Large intestine (tissue), 3 donors: ENCODE measurements around the gene STON2. TPM values are rescaled to one million over a fixed set of nuclear protein-coding genes. Genes with fewer than 3 reads are reported as not detected.

ENCODE experiments used
- DNase-seq, 2 donors: peaks; one replicate each; pipeline versions ENCODE4 v3.0.0 to v3.0.0-alpha.2; 2013
- H3K27ac ChIP-seq: one replicate; pipeline ENCODE4 v1.5.1; 2013; ENCODE audit warnings: low read length
- H3K27me3 ChIP-seq: 2 replicates; pipeline ENCODE4 v1.6.1; 2013; ENCODE audit warnings: low read length; ENCODE audit not compliant: control insufficient read depth, insufficient read depth
- H3K36me3 ChIP-seq: 2 replicates; pipeline ENCODE4 v1.6.1; 2013; ENCODE audit warnings: low read length; ENCODE audit not compliant: control insufficient read depth, insufficient read depth
- H3K4me1 ChIP-seq: one replicate; pipeline ENCODE4 v1.6.1; 2013; ENCODE audit warnings: low read length; ENCODE audit not compliant: control insufficient read depth, insufficient read depth
- H3K4me3 ChIP-seq: one replicate; pipeline ENCODE4 v1.5.1; 2013; ENCODE audit warnings: low read length
- H3K9me3 ChIP-seq: one replicate; pipeline ENCODE4 v1.6.1; 2013; ENCODE audit warnings: mild to moderate bottlenecking, low read depth, low read length, moderate library complexity; ENCODE audit not compliant: control insufficient read depth
- WGBS: methylation state at CpG from one replicate; pipeline ENCODE4 v1.1.5; 2013; ENCODE audit warnings: low lambda C conversion rate; ENCODE audit not compliant: insufficient coverage; 5-methylcytosine and 5-hydroxymethylcytosine counted together
- polyA plus RNA-seq: library from polyadenylated mRNA; unstranded; fragments of 120-200 nt; gene quantifications from one replicate; pipeline ENCODE4 v1.2.1, GENCODE V29; 2013

The STON2 gene
- polyA plus RNA-seq, 1 donor: 14.6 TPM

- Histone ChIP-seq H3K4me1 (peaks cover 2% of the 10 kb centered on the region), H3K27ac (no peak overlapping the region), H3K9me3 (no peaks in the 10 kb centered on the region), H3K27me3 (no peaks in the 10 kb centered on the region), H3K4me3 (no peak overlapping the region), H3K36me3 (peaks cover 24% of the 10 kb centered on the region)
- WGBS: no CpG with 5 or more reads among the region's 9 CpGs
- DNase-seq: no peak
These were observed 126.6 kb downstream of the STON2 start for GRCh38 chr14:81273521-81273920.

GRCh38 chr14:81272317-81272716, 127.8 kb downstream of the STON2 start:
- Histone ChIP-seq H3K4me1 (peaks cover 2% of the 10 kb centered on the region), H3K27ac (no peak overlapping the region), H3K36me3 (peaks cover 16% of the 10 kb centered on the region), H3K4me3 (no peak overlapping the region), H3K9me3 (no peaks in the 10 kb centered on the region), H3K27me3 (no peaks in the 10 kb centered on the region)
- no peak for DNase-seq
- WGBS: 57% methylated on average over 1 of the region's 2 CpGs

- Histone ChIP-seq H3K27ac (no peak overlapping the region), H3K36me3 (no peaks in the 10 kb centered on the region), H3K4me3 (no peak overlapping the region), H3K4me1 (peaks cover 2% of the 10 kb centered on the region), H3K9me3 (no peaks in the 10 kb centered on the region), H3K27me3 (no peaks in the 10 kb centered on the region)
- WGBS: no CpG with 5 or more reads among the region's 3 CpGs
- DNase-seq: no peak
These were observed 130.1 kb downstream of the STON2 start for GRCh38 chr14:81269979-81270375.

GRCh38 chr14:81269100-81269978, 130.8 kb downstream of the STON2 start:
- WGBS: no CpG with 5 or more reads among the region's 7 CpGs
- peak; percentile 63 to 75 for DNase-seq
- Histone ChIP-seq H3K4me1 (peaks cover 2% of the 10 kb centered on the region), H3K9me3 (no peaks in the 10 kb centered on the region), H3K36me3 (no peaks in the 10 kb centered on the region), H3K27me3 (no peaks in the 10 kb centered on the region), H3K4me3 (no peak overlapping the region), H3K27ac (no peak overlapping the region)

GRCh38 chr14:81268016-81268416, 132.1 kb downstream of the STON2 start:
- Histone ChIP-seq H3K4me1 (peaks cover 2% of the 10 kb centered on the region), H3K36me3 (no peaks in the 10 kb centered on the region), H3K27ac (no peak overlapping the region), H3K27me3 (no peaks in the 10 kb centered on the region), H3K9me3 (no peaks in the 10 kb centered on the region), H3K4me3 (no peak overlapping the region)
- DNase-seq: peak in 1 of 2 donors; percentile 22
- WGBS: no CpG with 5 or more reads among the region's 3 CpGs

GRCh38 chr14:81265636-81266169, 134.4 kb downstream of the STON2 start:
- Histone ChIP-seq H3K4me3 (no peak overlapping the region), H3K27me3 (no peaks in the 10 kb centered on the region), H3K4me1 (peaks cover 2% of the 10 kb centered on the region), H3K27ac (no peak overlapping the region), H3K9me3 (no peaks in the 10 kb centered on the region), H3K36me3 (no peaks in the 10 kb centered on the region)
- WGBS: no CpG with 5 or more reads among the region's 3 CpGs
- DNase-seq: no peak

GRCh38 chr14:81264671-81265070, 135.5 kb downstream of the STON2 start:
- Histone ChIP-seq H3K4me3 (no peak overlapping the region), H3K27me3 (no peaks in the 10 kb centered on the region), H3K9me3 (no peaks in the 10 kb centered on the region), H3K27ac (no peak overlapping the region), H3K36me3 (peaks cover 2% of the 10 kb centered on the region), H3K4me1 (peaks cover 2% of the 10 kb centered on the region)
- DNase-seq: no peak
- WGBS: 60% methylated on average over 1 of the region's 1 CpG

- Histone ChIP-seq H3K9me3 (no peaks in the 10 kb centered on the region), H3K27ac (no peak overlapping the region), H3K4me1 (no peaks in the 10 kb centered on the region), H3K27me3 (no peaks in the 10 kb centered on the region), H3K4me3 (no peak overlapping the region), H3K36me3 (peaks cover 5% of the 10 kb centered on the region)
- no peak for DNase-seq
- WGBS: no CpG with 5 or more reads among the region's 4 CpGs
These were observed 136.2 kb downstream of the STON2 start for GRCh38 chr14:81263777-81264410.

GRCh38 chr14:81261176-81261575, 138.9 kb downstream of the STON2 start:
- Histone ChIP-seq H3K27me3 (no peaks in the 10 kb centered on the region), H3K36me3 (peaks cover 5% of the 10 kb centered on the region), H3K9me3 (no peaks in the 10 kb centered on the region), H3K27ac (no peak overlapping the region), H3K4me3 (no peak overlapping the region), H3K4me1 (no peaks in the 10 kb centered on the region)
- WGBS: 67% methylated on average over 1 of the region's 3 CpGs
- no peak for DNase-seq

GRCh38 chr14:81260732-81261131, 139.4 kb downstream of the STON2 start:
- Histone ChIP-seq H3K27ac (no peak overlapping the region), H3K4me1 (no peaks in the 10 kb centered on the region), H3K9me3 (no peaks in the 10 kb centered on the region), H3K36me3 (peaks cover 5% of the 10 kb centered on the region), H3K27me3 (no peaks in the 10 kb centered on the region), H3K4me3 (no peak overlapping the region)
- no CpG with 5 or more reads among the region's 3 CpGs for WGBS
- DNase-seq: no peak
